MM.1S (cell line): ENCODE data around the gene AMIGO2.

Experiments
- DNase-seq: peaks from one replicate; pipeline ENCODE4 v3.0.0-alpha.2; 2015
- H2AFZ ChIP-seq: fragments of 300-600 bp; sonication (generic); 2 replicates; pipeline ENCODE4 v1.6.0; 2016; ENCODE audit warnings: antibody characterized with exemption, low read length
- H3F3A ChIP-seq: fragments of 300-600 bp; sonication (generic); 2 replicates; pipeline ENCODE4 v1.6.1; 2016; ENCODE audit warnings: mild to moderate bottlenecking, antibody characterized with exemption, low read length, moderate library complexity, mixed read lengths; ENCODE audit not compliant: insufficient read depth
- H3K27ac ChIP-seq: fragments of 300-600 bp; sonication (generic); 2 replicates; pipeline ENCODE4 v1.5.1; 2016; ENCODE audit warnings: mild to moderate bottlenecking, low read length
- H3K27me3 ChIP-seq: fragments of 300-600 bp; sonication (generic); replicated peaks from 2 replicates; pipeline ENCODE4 v1.6.0; 2016; ENCODE audit warnings: low read length; ENCODE audit not compliant: insufficient read depth
- H3K36me3 ChIP-seq: fragments of 300-600 bp; sonication (generic); replicated peaks from 2 replicates; pipeline ENCODE4 v1.6.1; 2016; ENCODE audit warnings: mild to moderate bottlenecking, low read length, mixed read lengths; ENCODE audit not compliant: insufficient read depth
- H3K4me1 ChIP-seq: fragments of 300-600 bp; sonication (generic); 2 replicates; pipeline ENCODE4 v1.6.1; 2016; ENCODE audit warnings: low read length, mixed read lengths
- H3K4me2 ChIP-seq: fragments of 300-600 bp; sonication (generic); 2 replicates; pipeline ENCODE4 v1.6.0; 2016; ENCODE audit warnings: low read depth, low read length
- H3K4me3 ChIP-seq: fragments of 300-600 bp; sonication (generic); 2 replicates; pipeline ENCODE4 v1.5.1; 2016; ENCODE audit warnings: low read length, mixed read lengths
- H3K79me2 ChIP-seq: fragments of 300-600 bp; sonication (generic); 2 replicates; pipeline ENCODE4 v1.6.1; 2016; ENCODE audit warnings: mixed run types, low read length, mixed read lengths
- H3K9ac ChIP-seq: fragments of 300-600 bp; sonication (generic); 2 replicates; pipeline ENCODE4 v1.6.1; 2016; ENCODE audit warnings: low read length, mixed read lengths
- H3K9me2 ChIP-seq: fragments of 300-600 bp; sonication (generic); replicated peaks from 2 replicates; pipeline ENCODE4 v1.6.1; 2016; ENCODE audit warnings: mild to moderate bottlenecking, low read length, mixed read lengths; ENCODE audit not compliant: insufficient read depth
- H3K9me3 ChIP-seq: fragments of 300-600 bp; sonication (generic); replicated peaks from 2 replicates; pipeline ENCODE4 v1.6.1; 2016; ENCODE audit warnings: mild to moderate bottlenecking, low read length, mixed read lengths; ENCODE audit not compliant: insufficient read depth
- H4K20me1 ChIP-seq: fragments of 300-600 bp; sonication (generic); 2 replicates; pipeline ENCODE4 v1.6.1; 2016; ENCODE audit warnings: mild to moderate bottlenecking, low read length, moderate library complexity, mixed read lengths; ENCODE audit not compliant: insufficient read depth
- CTCF ChIP-seq: fragments of 300-600 bp; sonication (generic); IDR thresholded peaks from 2 replicates; pipeline ENCODE4 v1.5.1; 2016; ENCODE audit warnings: antibody characterized with exemption, low read length, mixed read lengths
- EZH2 ChIP-seq: fragments of 300-600 bp; sonication (generic); optimal IDR thresholded peaks from 2 replicates; pipeline ENCODE3; 2017; ENCODE audit warnings: low read depth, mild to moderate bottlenecking, antibody characterized with exemption, low read length, mixed read lengths
- EZH2phosphoT487 ChIP-seq: fragments of 300-600 bp; sonication (generic); IDR thresholded peaks from 2 replicates; pipeline ENCODE4 v1.6.1; 2018; ENCODE audit warnings: antibody characterized with exemption, low read length

AMIGO2 gene

GRCh38 chr12:47088021-47088944, 8.5 kb upstream of the AMIGO2 start:
- Histone ChIP-seq H3K9me2 (no peaks in the 10 kb centered on the region), H3K9me3 (no peaks in the 10 kb centered on the region), H3K27me3 (no peaks in the 10 kb centered on the region), H3K4me1 (peaks cover 8% of the 10 kb centered on the region; the same call in 1 of the 2 replicates), H3K4me2 (no peak overlapping the region), H3K4me3 (no peak overlapping the region), H3K36me3 (no peaks in the 10 kb centered on the region), H3K27ac (no peak overlapping the region), H2AFZ (no peak overlapping the region), H3K9ac (no peak overlapping the region), H4K20me1 (no peaks in the 10 kb centered on the region), H3K79me2 (no peaks in the 10 kb centered on the region), H3F3A (no peaks in the 10 kb centered on the region)
- no peak for TF ChIP-seq EZH2
- no peak for TF ChIP-seq CTCF
- no peak for TF ChIP-seq EZH2phosphoT487
- no peak for DNase-seq

GRCh38 chr12:47087088-47087688, 7.4 kb upstream of the AMIGO2 start:
- no peak for DNase-seq
- Histone ChIP-seq H3K27ac (no peak overlapping the region), H3K4me1 (peaks cover 8% of the 10 kb centered on the region; the same call in 1 of the 2 replicates)

GRCh38 chr12:47085815-47086252, 6.1 kb upstream of the AMIGO2 start:
- Histone ChIP-seq H4K20me1 (no peaks in the 10 kb centered on the region), H3K79me2 (no peaks in the 10 kb centered on the region), H3K4me2 (peak overlapping the region; percentile 26), H3K9ac (no peak overlapping the region), H3F3A (no peaks in the 10 kb centered on the region), H3K27me3 (no peaks in the 10 kb centered on the region), H2AFZ (no peak overlapping the region), H3K4me3 (no peak overlapping the region), H3K4me1 (peaks cover 8% of the 10 kb centered on the region; the same call in 1 of the 2 replicates), H3K9me2 (no peaks in the 10 kb centered on the region), H3K9me3 (no peaks in the 10 kb centered on the region), H3K27ac (no peak overlapping the region), H3K36me3 (no peaks in the 10 kb centered on the region)
- DNase-seq = peak; percentile 35
- TF ChIP-seq EZH2phosphoT487 (no peak), CTCF (no peak)

More at GRCh38 chr12:47087088-47087688, 7.4 kb upstream of the AMIGO2 start:
- Histone ChIP-seq H3K36me3 (no peaks in the 10 kb centered on the region), H4K20me1 (no peaks in the 10 kb centered on the region), H3F3A (no peaks in the 10 kb centered on the region), H3K27me3 (no peaks in the 10 kb centered on the region), H3K9me2 (no peaks in the 10 kb centered on the region), H3K79me2 (no peaks in the 10 kb centered on the region), H3K4me2 (no peak overlapping the region), H2AFZ (no peak overlapping the region), H3K9me3 (no peaks in the 10 kb centered on the region), H3K4me3 (no peak overlapping the region), H3K9ac (no peak overlapping the region)
- TF ChIP-seq CTCF (no peak), EZH2phosphoT487 (no peak), EZH2 (no peak)
